Effector memory CD4-positive, alpha-beta T cell (primary cell): ENCODE measurements around the gene CCDC57.

Source experiments
- DNase-seq, 3 donors: peaks; one replicate each; pipeline ENCODE4 v3.0.0-alpha.2; 2020
- H3K27ac ChIP-seq: 2 replicates; pipeline ENCODE4 v1.7.0; 2013; ENCODE audit warnings: mild to moderate bottlenecking, low read length, moderate library complexity; ENCODE audit not compliant: insufficient read depth, poor library complexity, severe bottlenecking
- H3K27me3 ChIP-seq: replicated peaks from 2 replicates; pipeline ENCODE4 v1.7.0; 2013; ENCODE audit warnings: mild to moderate bottlenecking, low read length; ENCODE audit not compliant: insufficient read depth, control insufficient read depth, poor library complexity, severe bottlenecking
- H3K36me3 ChIP-seq: 2 replicates; pipeline ENCODE4 v1.7.0; 2013; ENCODE audit warnings: mild to moderate bottlenecking, low read length, moderate library complexity; ENCODE audit not compliant: control insufficient read depth, insufficient read depth
- H3K4me1 ChIP-seq: 2 replicates; pipeline ENCODE4 v1.7.0; 2013; ENCODE audit warnings: low read length, mild to moderate bottlenecking; ENCODE audit not compliant: control insufficient read depth, insufficient read depth, poor library complexity, severe bottlenecking
- H3K4me3 ChIP-seq: 2 replicates; pipeline ENCODE4 v1.7.0; 2013; ENCODE audit warnings: low read length, low read depth, mild to moderate bottlenecking; ENCODE audit not compliant: insufficient read depth, poor library complexity, severe bottlenecking
- H3K9me3 ChIP-seq: 2 replicates; pipeline ENCODE4 v1.7.0; 2013; ENCODE audit warnings: mild to moderate bottlenecking, low read length, moderate library complexity; ENCODE audit not compliant: control insufficient read depth

Gene CCDC57

DNA sequence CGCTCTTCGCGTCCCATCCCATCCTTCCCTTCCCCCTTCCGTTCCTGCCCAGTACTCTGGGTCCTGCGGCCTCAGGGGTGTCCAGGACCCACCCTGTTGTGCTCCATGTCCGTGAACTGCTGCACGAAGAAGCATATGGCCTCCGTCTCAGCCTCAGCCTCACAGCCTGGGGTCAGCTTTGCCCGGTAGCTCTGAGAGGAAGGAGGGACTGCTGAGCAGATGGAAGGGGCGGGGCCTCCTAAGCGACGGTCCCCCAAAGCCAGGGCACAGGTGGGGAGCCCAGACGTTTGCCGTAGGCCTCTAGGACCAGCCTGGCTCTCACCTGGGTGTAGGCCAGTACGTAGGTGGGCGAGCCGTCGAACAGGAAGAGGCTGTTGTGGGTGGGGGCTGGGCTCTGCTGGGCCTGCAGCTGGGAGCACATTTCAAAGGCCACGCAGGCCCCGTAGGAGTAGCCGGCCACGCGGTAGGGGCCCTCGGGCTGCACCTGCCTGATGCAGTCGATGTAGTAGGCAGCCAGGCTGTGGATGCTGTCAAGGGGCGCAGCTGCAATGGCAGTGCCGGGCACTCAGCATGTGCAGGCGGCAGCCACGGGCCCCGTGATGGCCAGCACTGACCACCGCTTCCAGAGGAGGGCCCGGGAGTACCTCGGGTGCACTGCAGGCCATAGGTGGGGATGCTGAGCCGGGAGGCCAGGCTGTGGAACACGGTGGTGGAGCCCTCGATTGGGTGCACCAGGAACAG, 132.4 kb downstream of the CCDC57 start:
- Histone ChIP-seq H3K27ac (no peak overlapping the region), H3K4me1 (no peaks in the 10 kb centered on the region), H3K36me3 (peaks cover 61% of the 10 kb centered on the region), H3K27me3 (no peaks in the 10 kb centered on the region), H3K4me3 (no peak overlapping the region), H3K9me3 (no peaks in the 10 kb centered on the region)
- no peak for DNase-seq

DNA sequence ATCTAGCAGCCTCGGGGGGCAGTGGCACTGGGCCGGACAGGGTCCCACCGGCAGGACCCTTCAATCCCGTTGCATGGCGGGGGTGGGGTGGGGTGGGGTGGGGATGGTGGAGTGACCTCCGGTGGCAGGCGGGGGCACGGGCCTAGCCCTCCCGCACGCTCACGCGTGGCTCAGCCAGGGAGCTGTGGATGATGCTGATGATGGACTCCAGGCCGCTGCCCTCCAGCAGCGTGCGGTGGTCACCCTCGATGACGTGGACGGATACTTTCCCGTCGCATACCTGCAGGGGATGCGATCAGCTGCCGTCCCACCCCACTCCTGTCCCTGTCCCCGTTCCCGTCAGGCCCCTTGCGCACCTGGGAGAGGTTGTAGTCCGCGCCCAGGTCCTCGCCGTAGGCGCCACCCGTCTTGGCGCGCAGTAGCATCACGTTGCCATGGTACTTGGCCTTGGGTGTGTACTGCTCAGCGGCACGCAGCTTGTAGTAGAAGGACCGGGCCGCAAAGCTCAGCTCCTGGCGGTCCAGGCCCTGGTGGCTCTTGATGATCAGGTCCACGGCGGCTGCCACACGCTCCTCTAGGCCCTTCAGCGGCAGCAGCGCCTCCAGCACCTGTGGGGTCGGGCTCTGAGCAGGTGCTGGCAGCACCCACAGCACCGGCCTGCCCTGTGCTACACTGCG, 133.5 kb downstream of the CCDC57 start:
- no peak overlapping the region for H3K27ac ChIP-seq
- no peaks in the 10 kb centered on the region for H3K27me3 ChIP-seq
- H3K4me1 ChIP-seq: no peaks in the 10 kb centered on the region
- no peak overlapping the region for H3K4me3 ChIP-seq
- no peaks in the 10 kb centered on the region for H3K9me3 ChIP-seq
- no peak for DNase-seq
- peaks cover 50% of the 10 kb centered on the region for H3K36me3 ChIP-seq

DNA sequence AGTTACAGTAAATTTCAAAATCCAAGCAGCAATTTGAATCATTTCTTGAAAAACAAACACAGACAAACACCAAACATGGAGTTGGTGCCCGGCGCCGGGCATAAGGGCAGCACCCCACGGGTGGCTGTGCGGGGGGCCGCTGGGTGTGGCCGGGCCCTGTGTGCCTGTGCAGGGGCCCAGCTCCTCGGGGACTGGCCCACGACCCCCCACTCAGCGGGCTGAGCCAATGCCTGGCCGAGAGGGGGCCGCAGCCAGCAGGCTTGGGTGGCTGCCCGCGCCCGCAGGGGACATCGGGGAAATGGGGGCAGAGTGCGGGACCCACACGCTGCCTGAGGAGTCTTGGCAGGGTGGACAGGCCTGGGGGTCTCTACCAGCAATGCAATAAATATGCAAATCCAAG, 134.2 kb downstream of the CCDC57 start:
- no peak overlapping the region for H3K27ac ChIP-seq
- H3K36me3 ChIP-seq: peaks cover 43% of the 10 kb centered on the region
- no peak for DNase-seq
- H3K4me3 ChIP-seq: no peak overlapping the region
- no peaks in the 10 kb centered on the region for H3K27me3 ChIP-seq
- no peaks in the 10 kb centered on the region for H3K9me3 ChIP-seq
- H3K4me1 ChIP-seq: no peaks in the 10 kb centered on the region

DNA sequence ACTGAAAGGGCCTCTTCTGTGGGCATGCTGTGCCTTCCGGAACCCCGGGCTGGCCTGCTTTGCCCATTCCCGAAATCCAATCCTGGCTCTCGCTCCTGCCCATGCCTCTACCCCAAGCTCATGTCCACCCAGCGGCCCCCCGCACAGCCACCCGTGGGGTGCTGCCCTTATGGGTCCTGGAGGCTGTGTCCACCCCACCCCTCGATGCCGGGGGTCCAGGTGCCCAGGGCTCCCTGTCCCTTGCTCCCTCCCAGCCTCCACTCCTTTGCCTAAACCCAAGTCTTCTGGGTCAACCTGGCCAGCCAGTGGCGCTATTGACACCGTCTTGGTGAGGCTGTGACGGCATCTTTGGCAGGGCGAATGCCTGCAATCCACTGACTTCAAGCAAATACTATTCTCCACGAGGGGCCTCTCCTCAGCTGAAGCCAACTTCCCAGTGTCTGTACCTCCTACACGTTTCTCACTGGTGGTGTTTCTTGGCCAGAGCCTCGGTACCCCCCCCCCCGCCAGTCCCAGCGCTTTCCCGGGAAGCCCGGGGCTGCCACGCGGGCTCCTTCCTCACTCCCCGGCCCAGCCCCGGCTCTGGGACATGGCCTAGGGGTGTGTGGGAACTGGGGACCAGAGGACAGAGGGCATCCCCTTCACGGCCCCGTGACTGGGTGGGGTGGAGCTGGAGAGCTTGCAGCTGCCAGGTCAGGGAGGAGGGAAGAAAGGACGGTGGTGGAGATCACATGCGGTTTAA, 134.9 kb downstream of the CCDC57 start:
- Histone ChIP-seq H3K4me1 (no peaks in the 10 kb centered on the region), H3K27me3 (no peaks in the 10 kb centered on the region), H3K27ac (no peak overlapping the region), H3K36me3 (peaks cover 37% of the 10 kb centered on the region), H3K4me3 (no peak overlapping the region), H3K9me3 (no peaks in the 10 kb centered on the region)
- no peak for DNase-seq

DNA sequence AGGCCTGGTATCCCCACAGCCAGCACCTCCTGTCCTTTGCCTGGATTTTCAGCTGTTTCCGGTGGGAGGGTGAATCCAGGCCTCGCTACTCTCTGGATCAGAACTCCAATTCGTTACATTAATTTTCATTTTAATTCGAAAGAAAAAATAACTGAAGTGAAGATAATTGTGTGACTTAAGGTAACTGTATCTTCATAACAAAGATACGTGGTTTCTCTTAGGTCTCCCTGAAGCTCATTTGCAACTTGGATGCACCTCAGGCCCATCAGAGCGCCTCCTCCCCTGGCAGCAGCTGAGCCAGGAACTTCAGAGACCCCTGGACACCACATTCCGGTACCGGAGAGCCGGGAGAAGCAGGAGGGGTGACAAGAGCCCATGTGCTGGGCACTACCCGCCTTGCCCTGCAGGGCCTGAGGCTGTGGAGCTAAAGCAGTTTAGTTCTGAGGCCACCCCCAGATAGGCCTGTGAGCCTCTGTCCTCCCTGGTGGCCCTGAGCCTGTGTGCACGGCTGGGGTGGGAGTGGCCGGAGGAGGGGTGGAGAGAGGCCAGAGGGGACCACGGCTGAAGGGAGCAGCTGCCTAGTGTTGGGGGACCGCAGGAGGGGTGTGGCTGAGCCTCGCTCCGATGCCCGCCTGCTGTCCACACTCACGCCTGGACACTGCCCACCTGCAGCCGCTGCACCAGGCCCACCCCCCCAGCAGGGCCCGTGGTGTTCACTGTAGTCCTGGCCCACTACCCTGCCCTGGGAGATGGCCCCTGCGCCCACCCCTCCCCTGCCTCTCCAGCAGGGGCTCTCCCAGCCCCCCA, 135.7 kb downstream of the CCDC57 start:
- no peaks in the 10 kb centered on the region for H3K9me3 ChIP-seq
- no peaks in the 10 kb centered on the region for H3K4me1 ChIP-seq
- no peak overlapping the region for H3K4me3 ChIP-seq
- H3K27ac ChIP-seq: no peak overlapping the region
- DNase-seq: no peak
- H3K27me3 ChIP-seq: no peaks in the 10 kb centered on the region
- H3K36me3 ChIP-seq: peaks cover 29% of the 10 kb centered on the region

DNA sequence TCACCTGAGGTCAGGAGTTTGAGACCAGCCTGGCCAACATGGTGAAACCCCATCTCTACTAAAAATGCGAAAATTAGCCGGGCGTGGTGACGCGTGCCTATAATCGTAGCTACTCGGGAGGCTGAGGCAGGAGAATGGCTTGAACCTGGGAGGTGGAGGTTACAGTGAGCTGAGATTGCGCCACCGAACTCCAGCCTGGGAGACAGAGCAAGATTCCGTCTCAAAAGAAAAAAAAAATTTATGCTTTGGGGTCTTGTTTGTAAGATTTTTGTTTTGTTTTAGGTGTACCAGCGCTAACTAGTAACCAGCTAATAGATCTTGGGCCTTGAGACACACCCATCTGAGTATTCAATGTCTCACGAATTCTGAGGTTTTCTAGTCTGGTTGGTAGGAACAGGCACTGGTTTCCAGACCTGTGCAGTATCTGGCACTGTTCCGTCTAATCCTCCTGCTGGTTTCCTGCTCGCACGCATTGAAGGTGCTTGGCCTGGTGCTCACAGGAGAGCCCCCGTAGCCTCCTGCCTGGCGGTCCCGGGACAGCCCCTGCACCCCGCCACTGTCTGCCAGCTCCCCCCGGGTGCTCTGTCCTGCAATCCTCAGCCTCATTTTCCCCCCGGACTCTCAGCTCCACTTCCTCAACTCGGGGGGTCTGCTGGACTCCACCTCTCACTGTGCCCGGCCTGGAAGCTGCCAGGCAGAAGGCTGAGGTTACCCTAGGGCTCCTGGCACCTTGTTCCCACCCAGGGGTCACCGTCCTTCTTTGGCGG, 136.4 kb downstream of the CCDC57 start:
- H3K36me3 ChIP-seq: peaks cover 21% of the 10 kb centered on the region
- H3K27ac ChIP-seq: no peak overlapping the region
- H3K9me3 ChIP-seq: no peaks in the 10 kb centered on the region
- no peak for DNase-seq
- no peaks in the 10 kb centered on the region for H3K27me3 ChIP-seq
- no peaks in the 10 kb centered on the region for H3K4me1 ChIP-seq
- no peak overlapping the region for H3K4me3 ChIP-seq

DNA sequence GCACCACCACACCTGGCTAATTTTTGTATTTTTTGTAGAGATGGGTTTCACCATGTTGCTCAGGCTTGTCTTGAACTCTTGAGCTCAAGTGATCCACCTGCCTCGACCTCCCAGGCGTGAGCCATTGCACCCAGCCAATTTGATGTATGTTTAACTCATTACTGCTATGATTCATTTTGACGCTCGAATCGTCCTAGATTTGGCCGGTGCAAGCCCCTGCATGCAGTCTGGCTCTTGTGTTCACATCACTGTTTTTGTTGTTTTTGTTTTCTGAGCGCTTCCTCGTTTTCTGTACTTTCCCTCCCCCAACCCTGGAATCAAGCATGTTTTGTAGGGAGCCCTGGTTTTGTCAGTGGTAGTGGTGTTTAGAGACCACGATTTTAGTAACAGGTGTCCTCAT, 139.2 kb downstream of the CCDC57 start:
- H3K36me3 ChIP-seq: no peaks in the 10 kb centered on the region
- H3K27me3 ChIP-seq: no peaks in the 10 kb centered on the region
- H3K4me3 ChIP-seq: no peak overlapping the region
- no peaks in the 10 kb centered on the region for H3K4me1 ChIP-seq
- no peak overlapping the region for H3K27ac ChIP-seq
- no peaks in the 10 kb centered on the region for H3K9me3 ChIP-seq
- no peak for DNase-seq

DNA sequence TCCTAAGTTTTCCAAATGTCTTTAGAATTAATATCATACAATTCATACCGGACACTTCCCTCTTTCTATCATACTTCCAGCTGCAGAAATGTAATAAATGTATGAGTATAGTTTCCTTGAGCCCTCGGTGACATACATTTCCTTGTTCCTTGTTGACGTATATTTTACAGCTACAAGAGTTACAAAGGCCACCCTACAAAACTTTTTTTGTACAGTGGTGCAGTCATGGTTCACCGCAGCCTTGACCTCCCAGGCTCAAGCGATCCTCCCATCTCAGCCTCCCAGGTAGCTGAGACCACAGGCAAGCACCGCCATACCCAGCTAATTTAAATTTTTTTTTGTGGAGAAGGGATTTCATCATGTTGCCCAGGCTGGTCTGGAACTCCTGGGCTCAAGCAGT, 139.8 kb downstream of the CCDC57 start:
- DNase-seq: no peak
- H3K27me3 ChIP-seq: no peaks in the 10 kb centered on the region
- no peak overlapping the region for H3K4me3 ChIP-seq
- no peaks in the 10 kb centered on the region for H3K9me3 ChIP-seq
- no peak overlapping the region for H3K27ac ChIP-seq
- H3K36me3 ChIP-seq: no peaks in the 10 kb centered on the region
- H3K4me1 ChIP-seq: no peaks in the 10 kb centered on the region

DNA sequence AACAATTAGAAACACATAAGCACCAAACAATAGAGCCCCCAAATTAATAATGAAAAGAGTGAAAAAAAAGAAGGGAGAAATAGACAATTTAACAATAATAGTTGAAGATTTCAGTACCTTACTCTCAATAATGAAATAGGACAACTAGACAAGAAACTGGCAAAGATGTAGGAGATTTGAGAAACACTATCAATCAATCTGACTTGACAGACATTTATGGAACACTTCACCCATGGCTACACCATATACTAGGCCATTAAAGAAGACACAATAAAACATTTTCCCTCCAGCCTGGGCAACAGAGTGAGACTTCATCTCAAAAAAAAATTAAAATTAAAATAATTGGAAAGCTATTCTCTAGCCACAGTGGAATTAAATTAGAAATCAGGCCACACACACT, 142.0 kb downstream of the CCDC57 start:
- Histone ChIP-seq H3K4me3 (no peak overlapping the region), H3K27ac (no peak overlapping the region), H3K36me3 (no peaks in the 10 kb centered on the region), H3K9me3 (no peaks in the 10 kb centered on the region), H3K27me3 (no peaks in the 10 kb centered on the region), H3K4me1 (peaks cover 6% of the 10 kb centered on the region)
- DNase-seq: no peak
